ENCODE results near the gene ZNF554. TPM values are rescaled to one million over a fixed set of nuclear protein-coding genes. Genes with fewer than 3 reads are reported as not detected.

The ZNF554 gene
- polyA plus RNA-seq, 2 of the 4 experiments (the other 2 are of a cell fraction), result 0.54 to 0.65 TPM

- Histone ChIP-seq H3K4me3 (no peak overlapping the region), H3K9me3 (peaks cover 11% of the 10 kb centered on the region; the same call in 2 of the 3 replicates), H3K4me1 (no peaks in the 10 kb centered on the region), H3K27ac (no peak overlapping the region), H3K4me2 (no peak overlapping the region)
- DNase-seq (ENCODE audit: low read depth in 1 of 2, low spot score in 1 of 2) (no peak), ATAC-seq (no peak), FAIRE-seq (no peak)
- POLR2A ChIA-PET, result interaction anchor here (0.5 kb wide), 1 partner anchor 17 kb away, joined by 3 read pairs; no protein-coding TSS in a partner anchor
- TF ChIP-seq RCOR1 (IDR thresholded peaks at IDR 0.05; ENCODE audit: low read depth, low read length) (no peak), RNF2 (IDR thresholded peaks at IDR 0.05; ENCODE audit: borderline replicate concordance, low read depth) (no peak)
- CTCF ChIA-PET, result no interaction called here
- WGBS (ENCODE audit: missing lambda C conversion rate), result 58% methylated on average over 8 of the region's 8 CpGs
These were observed 46.9 kb downstream of the ZNF554 start for GRCh38 chr19:2866495-2867024.

- 62% methylated on average over 20 of the region's 36 CpGs for WGBS (ENCODE audit: missing lambda C conversion rate)
- ChIA-PET CTCF (interaction anchor here (0.6 kb wide), 1 partner anchor 24 kb away, joined by 3 read pairs; no protein-coding TSS in a partner anchor), POLR2A (interaction anchor here (0.5 kb wide), 1 partner anchor 18 kb away, joined by 3 read pairs; no protein-coding TSS in a partner anchor)
- FAIRE-seq, result no peak
- DNase-seq (ENCODE audit: low read depth in 1 of 2, low spot score in 1 of 2), result peak in 1 of 2 experiments; percentile 19
- H3K27ac ChIP-seq, result no peak within 1 kb of the TSS
- no peak within 1 kb of the TSS for H3K4me2 ChIP-seq
- ATAC-seq, result no peak
- no peaks in the 10 kb centered on the region for H3K4me1 ChIP-seq
- H3K9me3 ChIP-seq, result peaks cover 16% of the 10 kb centered on the region; the same call in 2 of the 3 replicates
- no peak within 1 kb of the TSS for H3K4me3 ChIP-seq
- TF ChIP-seq KDM5A (IDR thresholded peaks at IDR 0.05) (no peak), RFX5 (IDR thresholded peaks at IDR 0.05) (no peak), NR3C1 (IDR thresholded peaks at IDR 0.05) (no peak), KDM1A (IDR thresholded peaks at IDR 0.05; ENCODE audit: low read depth) (no peak), CTCF (IDR thresholded peaks at IDR 0.05) (no peak), CBX2 (IDR thresholded peaks at IDR 0.05; ENCODE audit: borderline replicate concordance, low read depth) (no peak), NPAS2 (CRISPR knock-in tag; IDR thresholded peaks at IDR 0.05; ENCODE audit: borderline replicate concordance) (no peak), MYC (IDR thresholded peaks at IDR 0.05; ENCODE audit: borderline replicate concordance, low read length) (no peak), BHLHE40 (IDR thresholded peaks at IDR 0.05; ENCODE audit: low read depth, low read length) (no peak), PBX3 (IDR thresholded peaks at IDR 0.05) (no peak), HEYL (CRISPR knock-in tag; IDR thresholded peaks at IDR 0.05) (no peak), HOXA7 (CRISPR knock-in tag; IDR thresholded peaks at IDR 0.05) (no peak), ZNF302 (CRISPR knock-in tag; IDR thresholded peaks at IDR 0.05) (no peak), HES2 (IDR thresholded peaks at IDR 0.05) (no peak), EHMT2 (IDR thresholded peaks at IDR 0.05; ENCODE audit: low read depth) (no peak), JUN (IDR thresholded peaks at IDR 0.05) (no peak), ELK1 (IDR thresholded peaks at IDR 0.05; ENCODE audit: low read depth, low read length) (no peak), BCL3 (IDR thresholded peaks at IDR 0.05) (no peak)
These were observed 47.6 kb downstream of the ZNF554 start, which contains the start of gene ZNF556 for GRCh38 chr19:2867025-2867991. TSS of gene ZNF556 (plus strand) at chr19:2867335. CDS start at chr19:2867422, 87 bp downstream.
